Measurements from ENCODE around the gene SH3PXD2B.

GRCh38 chr5:172493002-172493401, 38.7 kb upstream of the SH3PXD2B start:
- TF ChIP-seq YY1 (IDR thresholded peaks at IDR 0.05; ENCODE audit: insufficient read depth, insufficient replicate concordance, low read depth, low read length): no peak
- TF ChIP-seq ZNF263 (CRISPR knock-in tag; IDR thresholded peaks at IDR 0.05): no peak
- no peak for TF ChIP-seq CTCF (CRISPR knock-in tag; IDR thresholded peaks at IDR 0.05)
- TF ChIP-seq CHD4 (IDR thresholded peaks at IDR 0.05; ENCODE audit: borderline replicate concordance, low read length): no peak
- no peak for TF ChIP-seq NFIC (IDR thresholded peaks at IDR 0.05; ENCODE audit: low read length)
- TF ChIP-seq TAF1 (CRISPR knock-in tag; IDR thresholded peaks at IDR 0.05): no peak
- TF ChIP-seq KLF9 (CRISPR knock-in tag; IDR thresholded peaks at IDR 0.05; ENCODE audit: low read depth): no peak
- TF ChIP-seq POLR2AphosphoS5 (IDR thresholded peaks at IDR 0.05; ENCODE audit: low read depth, low read length): no peak
- TF ChIP-seq MXD4 (CRISPR knock-in tag; IDR thresholded peaks at IDR 0.05): no peak
